Stimulated activated CD4-positive, alpha-beta T cell treated with anti-CD3 and anti-CD28 coated beads, Interleukin-12 subunit alpha, Interleukin-12 subunit beta, amount 100 ng/mL, for 24 hours (primary cell): ENCODE results near the gene C5orf52.
A peak's percentile ranks its signal among the peaks of the same experiment; 100 is the strongest.
"Not testable (repeated sequence)": the region's sequence is repeated elsewhere in the genome, so short reads cannot be mapped to it uniquely, and the experiment has no call there.

Experiments used
- DNase-seq, 2 experiments: peaks; one replicate each; pipeline ENCODE4 v3.0.0-alpha.2; 2020; ENCODE audit warnings: low read depth in 2 of 2

The C5orf52 gene

GRCh38 chr5:157677931-157678330 is 6.6 kb downstream of the C5orf52 start:
- DNase-seq: no peak

DNA sequence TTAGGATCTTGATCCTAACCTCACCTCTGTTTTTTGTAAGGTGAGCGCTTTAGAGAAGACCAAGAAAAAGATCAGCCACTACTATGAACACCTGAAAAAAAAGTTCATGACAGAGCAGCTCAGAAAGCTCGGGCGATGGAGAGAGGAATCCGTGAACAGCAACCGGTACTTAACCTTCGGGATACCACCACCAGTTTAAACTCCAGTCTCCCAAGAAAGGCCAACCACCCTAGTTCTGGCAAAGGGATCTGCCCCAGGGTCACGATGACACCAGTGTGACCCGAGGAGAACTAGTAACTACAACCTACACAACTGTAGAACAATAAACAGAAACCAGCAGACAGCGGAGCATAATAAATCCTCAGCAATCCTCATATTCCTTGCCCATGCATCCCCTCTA is 8.5 kb downstream of the C5orf52 start:
- no peak for DNase-seq

DNA sequence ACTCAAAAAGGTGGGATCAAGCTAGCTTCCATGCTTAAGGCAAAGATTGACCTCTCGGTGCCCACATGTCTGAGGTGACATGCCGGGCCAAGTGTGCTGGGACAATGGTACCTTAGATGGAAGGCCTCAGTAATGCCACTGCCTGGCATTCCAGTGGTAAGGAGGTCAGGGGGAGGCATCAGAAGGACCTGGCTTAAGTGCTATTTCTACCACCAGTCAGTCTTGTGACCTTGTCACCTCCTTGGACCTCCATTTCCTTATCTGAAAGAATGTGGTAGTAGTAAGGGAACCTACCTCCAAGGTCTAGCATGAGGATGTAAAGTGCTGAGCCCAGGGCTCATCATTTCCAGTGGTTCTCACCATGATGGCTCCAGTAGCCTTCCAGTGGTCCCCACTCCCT is 8.9 kb downstream of the C5orf52 start:
- DNase-seq: no peak

- DNase-seq: no peak
These were observed 9.7 kb downstream of the C5orf52 start for GRCh38 chr5:157681048-157681447.

- no peak for DNase-seq
These were observed 10.9 kb downstream of the C5orf52 start for GRCh38 chr5:157682257-157682656.

DNA sequence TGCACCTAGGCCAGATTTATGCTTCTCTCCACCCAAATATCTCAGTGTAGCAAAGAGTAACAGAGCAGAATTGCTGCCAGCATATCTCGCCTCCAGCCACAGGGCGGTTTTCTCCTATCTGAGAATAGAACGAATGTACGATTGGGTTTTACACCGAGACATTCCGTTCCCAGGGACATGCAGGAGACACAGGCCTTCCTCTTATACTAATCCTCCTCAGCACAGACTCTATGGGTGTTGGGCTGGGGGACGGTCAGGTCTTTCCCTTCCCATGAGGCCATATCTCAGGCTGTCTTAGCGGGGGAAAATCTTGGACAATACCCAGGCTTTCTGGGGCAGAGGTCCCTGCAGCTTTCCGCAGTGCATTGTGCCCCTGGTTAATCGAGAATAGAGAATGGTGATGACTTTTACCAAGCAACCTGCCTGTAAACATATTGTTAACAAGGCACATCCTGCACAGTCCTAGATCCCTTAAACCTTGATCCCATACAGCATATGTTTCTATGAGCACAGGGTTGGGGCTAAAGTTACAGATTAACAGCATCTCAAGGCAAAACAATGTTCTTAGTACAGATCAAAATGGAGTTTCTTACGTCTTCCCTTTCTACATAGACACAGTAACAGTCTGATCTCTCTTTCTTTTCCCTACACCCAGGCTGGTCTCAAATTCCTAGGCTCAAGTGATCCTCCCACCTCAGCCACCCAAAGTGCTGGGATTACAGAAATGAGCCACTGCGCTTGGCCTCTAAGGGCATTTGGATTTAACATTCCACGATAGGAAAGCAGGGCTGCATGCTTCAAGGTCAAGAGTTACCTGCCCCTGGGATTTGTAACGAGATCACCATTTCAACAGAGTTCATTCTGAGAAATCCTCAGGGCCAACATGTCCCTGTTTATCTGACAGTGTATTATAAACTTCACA is 15.2 kb downstream of the C5orf52 start:
- not testable (repeated sequence) for DNase-seq

- DNase-seq: no peak
These were observed 15.8 kb downstream of the C5orf52 start for GRCh38 chr5:157687198-157687554.

- DNase-seq: peak in 1 of 2 experiments; percentile 9
These were observed 18.8 kb downstream of the C5orf52 start for GRCh38 chr5:157689942-157690689.

DNA sequence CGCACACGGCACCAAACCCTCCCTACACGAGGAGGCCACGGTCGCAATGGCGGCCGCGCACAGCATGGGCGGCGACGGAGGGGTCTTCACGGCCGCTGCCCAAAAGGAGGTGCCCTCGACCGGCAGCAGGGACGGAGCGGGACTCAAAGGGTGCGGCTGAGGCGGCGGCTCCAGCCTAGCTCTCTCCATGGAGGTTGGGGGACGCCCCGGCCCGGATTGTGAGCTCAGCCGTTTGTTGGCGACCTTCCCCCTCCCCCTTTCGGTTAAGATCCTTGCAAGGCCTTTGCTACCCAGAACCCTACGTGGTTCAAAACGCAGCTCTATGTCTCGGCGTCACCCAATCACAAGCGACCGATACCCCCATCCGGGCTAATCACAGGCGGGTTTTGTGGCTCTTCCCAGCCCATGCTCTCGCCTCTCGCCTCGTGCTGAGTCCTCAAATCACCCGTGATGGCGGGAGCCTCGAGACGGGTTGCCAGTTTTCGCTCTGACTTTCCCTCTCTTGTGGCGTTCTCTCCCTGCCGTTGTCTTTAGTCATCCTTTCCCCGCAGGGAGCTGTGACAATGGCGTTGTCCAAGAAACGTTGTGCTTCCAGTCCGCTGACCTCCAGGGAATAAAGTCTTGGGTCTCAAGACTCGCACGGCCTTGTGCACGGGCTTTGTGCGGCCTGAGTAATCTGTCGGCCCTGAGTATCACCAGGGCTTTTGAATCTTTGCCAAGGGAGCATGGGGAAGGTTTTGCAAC is 19.5 kb downstream of the C5orf52 start:
- no peak for DNase-seq

DNA sequence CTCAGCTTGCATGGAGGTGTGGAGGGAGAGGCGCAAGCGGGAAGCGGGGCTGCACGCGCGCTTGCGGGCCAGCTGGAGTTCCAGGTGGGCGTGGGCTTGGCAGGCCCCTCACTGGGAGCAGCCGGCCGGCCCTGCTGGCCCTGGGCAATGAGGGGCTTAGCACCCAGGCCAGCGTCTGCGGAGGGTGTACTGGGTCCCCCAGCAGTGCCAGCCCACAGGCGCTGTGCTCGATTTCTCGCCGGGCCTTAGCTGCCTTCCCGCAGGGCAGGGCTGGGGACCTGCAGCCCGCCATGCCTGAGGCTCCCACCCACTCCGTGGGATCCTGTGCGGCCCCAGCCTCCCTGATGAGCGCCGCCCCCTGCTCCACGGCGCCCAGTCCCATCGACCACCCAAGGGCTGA is 22.5 kb downstream of the C5orf52 start:
- DNase-seq: not testable (repeated sequence)

GRCh38 chr5:157696154-157696553 is 24.8 kb downstream of the C5orf52 start:
- DNase-seq: not testable (repeated sequence)

DNA sequence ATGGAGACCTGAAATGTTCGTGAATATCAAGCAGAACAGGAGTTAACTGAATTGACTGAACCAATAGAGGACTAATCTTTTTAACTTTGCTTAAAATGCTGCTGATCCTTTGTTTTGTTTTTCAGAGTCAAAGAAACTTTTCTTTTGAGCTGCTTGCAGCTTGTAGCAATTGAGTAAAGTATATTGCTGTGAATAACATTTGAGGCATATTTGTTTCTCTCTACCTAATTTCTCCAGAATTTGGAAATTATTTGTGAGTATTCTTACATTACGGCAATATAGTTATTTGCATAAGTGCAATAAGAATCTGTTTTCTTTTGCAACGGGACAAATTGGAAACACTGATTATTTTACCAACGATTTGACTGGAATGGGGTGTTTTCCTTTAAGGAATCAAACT is 27.3 kb downstream of the C5orf52 start:
- not testable (repeated sequence) for DNase-seq

DNA sequence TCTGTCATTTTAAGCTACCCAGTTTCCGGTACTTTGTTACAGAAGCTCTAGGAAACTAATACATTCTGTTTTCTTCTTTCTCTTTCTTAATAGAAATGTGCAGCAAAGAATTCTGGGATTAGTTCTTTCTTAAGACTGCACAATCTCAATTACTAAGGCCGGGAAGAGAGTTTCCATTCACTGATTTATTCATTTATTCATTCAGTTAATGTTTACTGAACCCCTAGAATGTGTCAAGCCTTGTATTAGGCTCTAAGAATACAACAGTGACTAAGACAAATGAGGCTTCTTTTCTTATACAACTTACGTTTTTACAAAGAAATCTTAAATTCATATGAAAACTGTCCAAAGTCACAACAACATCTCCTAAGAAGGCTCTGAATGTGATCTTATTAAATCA is 32.4 kb downstream of the C5orf52 start:
- DNase-seq: no peak

DNA sequence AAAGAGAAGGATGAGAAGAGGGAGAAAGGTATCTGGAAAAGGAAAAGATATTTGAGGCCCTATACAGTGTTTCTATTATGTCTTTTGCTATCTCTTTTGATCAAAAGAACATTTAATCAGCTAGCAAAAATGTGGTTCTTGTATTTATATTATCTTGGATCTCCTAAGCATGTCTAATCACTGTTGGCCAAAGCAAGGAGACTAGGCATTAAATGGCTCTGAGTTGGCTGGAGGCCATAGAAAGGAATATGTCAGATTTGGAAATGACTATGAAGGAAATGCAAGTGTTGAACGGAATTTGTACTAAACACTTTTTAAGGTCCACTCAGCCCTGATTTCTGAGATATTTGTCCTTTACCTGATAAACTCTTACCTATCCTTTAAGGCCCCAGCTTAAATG is 37.5 kb downstream of the C5orf52 start:
- no peak for DNase-seq

DNA sequence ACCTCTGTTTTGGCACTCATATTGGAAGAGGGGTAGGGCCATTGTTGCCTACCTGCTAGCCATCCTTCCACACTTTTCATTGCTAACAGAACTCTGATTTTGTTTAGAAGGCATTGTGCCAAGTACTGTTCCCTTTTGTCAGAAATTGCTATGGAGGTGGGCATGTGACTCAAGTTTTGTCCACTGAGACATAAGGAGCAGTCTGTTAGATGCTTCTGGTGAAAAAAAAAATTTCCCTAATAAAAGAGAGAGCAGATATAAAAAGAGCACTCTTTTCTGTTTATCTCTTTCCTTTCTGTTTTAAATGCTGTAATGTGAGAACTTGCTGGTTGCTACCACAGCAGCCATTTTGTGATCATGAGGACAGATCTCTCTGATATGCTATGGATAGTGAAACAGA is 38.0 kb downstream of the C5orf52 start:
- DNase-seq: no peak

- no peak for DNase-seq
These were observed 39.1 kb downstream of the C5orf52 start for GRCh38 chr5:157710431-157710830.

DNA sequence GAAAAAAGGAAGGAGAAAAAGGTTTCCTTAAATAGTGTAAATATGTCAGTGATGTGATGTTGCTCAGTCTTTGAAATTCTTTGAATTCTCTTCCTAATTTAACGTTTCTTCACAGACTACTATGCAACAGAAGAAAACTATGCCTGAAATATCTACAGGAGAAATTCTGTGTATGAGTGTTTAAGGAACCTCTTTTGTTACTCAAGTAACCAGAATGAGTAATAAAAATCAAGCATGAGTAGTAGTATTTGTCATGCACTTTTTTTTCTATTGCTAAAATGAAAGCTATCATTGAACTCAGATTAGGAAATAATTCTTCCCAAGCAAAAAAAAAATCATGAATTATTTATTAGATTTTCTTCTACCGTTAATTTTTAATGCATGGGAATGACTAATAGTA is 39.5 kb downstream of the C5orf52 start:
- DNase-seq: no peak

DNA sequence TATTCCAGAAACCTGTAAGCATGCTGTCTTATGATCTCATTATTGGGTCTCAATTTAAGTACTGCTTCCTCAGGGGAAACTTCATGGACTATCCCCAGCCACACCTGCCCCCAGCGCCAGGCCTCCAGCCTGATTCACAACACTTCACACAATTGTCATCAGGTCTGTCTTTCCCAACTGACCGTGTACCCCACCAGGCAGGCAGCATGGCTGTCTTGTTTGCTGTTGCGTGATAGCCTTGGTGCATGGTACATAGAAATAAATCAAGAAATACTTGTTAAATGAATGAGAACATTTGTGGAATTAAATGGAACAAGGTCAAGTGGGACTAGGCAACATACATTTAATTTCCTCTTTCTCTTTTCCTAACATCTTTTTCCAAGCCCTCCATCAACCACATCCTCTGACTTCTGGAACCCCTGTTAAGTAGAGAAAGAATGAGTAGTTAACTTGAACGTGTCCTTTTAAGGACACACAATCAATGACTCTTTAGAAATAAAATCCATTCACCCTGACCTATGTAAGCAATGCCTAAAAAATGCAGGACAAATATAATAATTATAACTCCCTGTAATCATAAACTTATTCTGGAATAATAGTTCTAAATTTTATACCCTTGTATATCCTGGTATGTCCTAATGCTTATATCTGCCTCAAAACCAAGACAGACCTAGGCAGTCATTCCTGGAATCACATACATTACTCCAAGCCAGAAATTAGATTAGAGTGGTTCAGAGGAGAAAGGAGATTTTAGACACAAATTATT is 42.7 kb downstream of the C5orf52 start:
- DNase-seq: no peak

DNA sequence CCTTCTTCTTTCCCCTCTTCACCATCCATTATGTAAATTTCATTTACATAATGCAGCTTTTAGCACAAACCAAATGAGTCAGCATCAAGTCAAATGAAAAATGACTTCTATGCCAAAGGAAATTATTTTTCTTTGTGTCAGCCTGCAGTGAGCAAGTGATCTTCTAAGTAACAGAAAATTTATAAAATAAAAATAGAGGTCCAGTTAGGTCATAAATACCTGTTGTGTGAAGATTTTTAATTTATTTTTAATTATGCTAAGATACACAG is 43.2 kb downstream of the C5orf52 start:
- no peak for DNase-seq

DNA sequence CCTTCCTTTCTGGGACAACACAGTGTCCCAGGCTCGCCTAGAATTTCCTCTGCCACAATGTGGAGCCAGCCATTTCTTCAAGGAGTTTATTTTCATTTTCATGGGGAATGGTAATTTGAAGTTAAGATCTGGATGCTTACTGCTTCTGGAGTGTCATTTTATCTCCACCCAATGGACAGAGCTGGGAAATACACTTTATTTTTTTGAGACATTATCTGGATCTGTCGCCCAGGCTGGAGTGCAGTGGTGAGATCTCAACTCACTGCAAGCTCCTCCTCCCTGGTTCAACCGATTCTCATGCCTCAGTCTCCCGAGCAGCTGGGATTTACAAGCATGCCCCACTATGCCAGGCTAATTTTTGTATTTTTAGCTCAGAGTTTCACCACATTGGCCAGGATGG is 47.2 kb downstream of the C5orf52 start:
- no peak for DNase-seq

GRCh38 chr5:157719245-157719644 is 47.9 kb downstream of the C5orf52 start:
- DNase-seq: no peak

- no peak for DNase-seq
These were observed 49.8 kb downstream of the C5orf52 start for GRCh38 chr5:157721159-157721558.
